ENCODE results near the gene MRPS15.

Gene MRPS15

GRCh38 chr1:36457691-36458090 lies 6.5 kb downstream of the MRPS15 start:
- DNase-seq (ENCODE audit: low read depth): no peak

DNA sequence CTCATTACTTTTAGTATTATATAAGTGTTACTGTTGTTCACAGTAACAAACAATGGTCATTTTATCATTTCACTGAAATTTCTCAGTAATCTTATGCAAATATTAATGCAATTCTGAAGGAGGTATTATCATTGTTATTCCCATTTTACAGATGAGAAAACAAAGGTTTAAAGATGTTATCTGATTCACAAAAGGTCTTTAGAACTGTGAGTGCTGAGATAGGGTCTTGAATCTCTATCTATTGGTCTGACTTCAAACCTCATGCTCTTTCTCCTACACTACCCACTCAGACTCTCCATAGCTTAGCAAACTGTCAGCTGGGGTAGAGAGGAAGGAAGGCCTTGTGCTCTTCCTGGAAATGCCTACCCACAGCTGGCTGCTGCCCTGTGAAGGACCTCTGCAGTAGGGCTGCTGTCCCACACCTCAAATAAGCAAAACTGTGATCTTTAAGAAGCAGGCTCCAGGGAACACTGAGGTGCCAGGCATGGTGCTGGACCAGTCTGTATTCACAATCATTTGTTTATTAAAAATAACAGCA lies 7.7 kb downstream of the MRPS15 start:
- DNase-seq (ENCODE audit: low read depth): no peak

GRCh38 chr1:36455386-36455785 lies 8.8 kb downstream of the MRPS15 start:
- no peak for DNase-seq (ENCODE audit: low read depth)

DNA sequence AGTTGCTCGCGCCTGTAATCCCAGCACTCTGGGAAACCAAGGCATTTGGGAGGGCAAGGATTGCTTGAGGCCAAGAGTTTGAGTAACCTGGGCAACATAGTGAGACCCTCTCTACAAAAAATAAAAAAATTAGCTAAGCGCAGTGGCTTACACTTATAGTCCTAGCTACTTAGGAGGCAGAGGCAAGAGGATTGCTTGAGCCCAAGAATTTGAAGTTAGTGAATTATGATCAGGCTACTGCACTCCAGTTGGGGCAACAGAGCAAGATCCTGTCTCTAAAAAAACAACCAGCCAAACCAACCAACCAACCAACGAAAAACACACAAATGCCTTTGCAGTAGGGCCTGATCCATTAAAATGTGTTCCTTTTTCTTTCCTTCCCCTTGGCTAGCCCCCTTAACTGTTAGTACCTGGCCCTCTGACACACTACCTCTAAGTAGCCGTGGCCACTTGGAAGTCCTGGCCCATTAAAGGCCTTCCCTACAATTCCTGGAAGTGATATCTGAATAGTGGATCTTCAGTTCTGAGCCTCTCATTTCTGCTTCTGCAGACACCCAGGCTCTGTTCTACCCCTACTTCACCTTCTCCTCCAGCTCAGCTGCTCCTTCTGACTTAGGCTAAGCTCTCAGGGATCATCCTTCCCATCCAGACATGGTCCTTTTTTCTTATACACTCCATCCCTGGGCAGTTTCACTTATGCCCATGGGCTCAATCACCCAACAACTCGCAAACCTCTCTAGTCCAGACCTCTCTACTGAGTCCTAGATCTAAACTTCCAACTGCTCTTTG lies 10.4 kb downstream of the MRPS15 start:
- no peak for DNase-seq (ENCODE audit: low read depth)

DNA sequence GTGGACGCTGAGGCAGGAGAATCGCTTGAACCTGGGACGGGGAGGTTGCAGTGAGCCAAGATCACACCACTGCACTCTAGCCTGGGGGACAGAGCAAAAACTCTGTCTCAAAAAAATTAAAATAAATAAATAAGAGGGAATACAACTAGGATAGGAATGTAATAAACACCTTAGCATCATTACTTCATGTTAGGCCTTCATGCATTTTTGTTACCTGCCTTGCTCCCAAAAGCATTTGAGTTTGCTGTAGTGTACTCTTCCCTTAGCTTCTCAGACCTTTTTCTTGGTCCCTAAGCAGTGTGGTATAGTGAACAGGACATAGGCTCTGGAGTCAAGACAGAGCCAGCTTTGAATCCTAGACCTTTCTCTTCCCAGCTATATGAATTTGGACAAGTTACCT lies 11.1 kb downstream of the MRPS15 start:
- no peak for DNase-seq (ENCODE audit: low read depth)

DNA sequence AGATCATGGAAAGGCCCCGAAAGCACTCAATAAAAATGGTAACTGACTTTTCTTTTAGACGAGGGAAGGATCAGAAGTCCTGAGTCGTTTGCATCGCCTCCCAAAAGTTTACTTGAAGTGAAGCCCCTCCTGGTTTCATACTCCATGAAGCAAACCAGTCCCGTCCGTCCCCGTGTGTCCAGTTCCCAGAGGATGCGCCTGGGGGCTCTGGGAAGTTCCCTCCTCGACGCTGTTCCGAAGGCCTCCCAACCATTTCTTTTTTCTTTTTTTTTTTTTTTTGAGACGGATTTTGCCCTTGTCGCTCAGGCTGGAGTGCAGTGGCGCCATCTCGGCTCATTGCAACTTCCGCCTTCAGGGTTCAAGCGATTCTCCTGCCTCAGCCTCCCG lies 13.3 kb downstream of the MRPS15 start:
- no peak for DNase-seq (ENCODE audit: low read depth)

DNA sequence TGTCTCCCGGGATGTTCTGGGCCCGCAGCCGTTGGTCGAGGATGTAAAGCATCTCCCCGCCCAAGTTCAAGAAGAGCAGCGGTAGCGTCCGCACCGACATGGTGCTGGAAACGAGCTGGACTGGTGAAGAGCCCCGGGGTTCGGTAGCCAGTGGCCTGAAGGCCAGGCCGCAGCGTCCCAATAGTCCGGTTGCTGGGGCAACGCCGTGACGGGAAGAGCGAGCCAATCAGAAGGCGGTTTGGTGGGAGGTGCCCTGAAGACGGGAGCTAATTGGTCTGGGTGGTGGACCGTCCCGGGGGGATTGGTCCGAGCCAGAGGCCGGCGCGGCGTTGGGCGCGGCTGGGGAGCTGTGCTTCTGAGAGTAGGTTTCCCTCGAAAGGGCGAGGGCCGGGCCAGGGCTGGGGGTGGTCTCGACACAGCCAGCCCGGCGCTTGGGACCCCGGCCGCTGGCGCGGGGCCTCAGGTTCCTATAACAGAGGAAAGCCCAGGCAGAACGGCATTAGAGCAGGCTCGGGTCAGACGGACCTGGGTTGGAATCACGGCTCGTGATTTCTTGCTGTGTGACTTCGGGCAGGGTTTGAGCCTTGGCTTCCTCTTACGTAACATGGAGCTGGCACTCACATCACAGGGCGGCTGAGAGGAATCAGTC lies 13.8 kb downstream of the MRPS15 start, which contains the start of gene OSCP1:
Gene OSCP1, minus strand, starts transcription at position 182 of the 649 bp plus-strand sequence. Its CDS starts 82 bp downstream, at position 100.
- peak; percentile 74 for DNase-seq (ENCODE audit: low read depth)

DNA sequence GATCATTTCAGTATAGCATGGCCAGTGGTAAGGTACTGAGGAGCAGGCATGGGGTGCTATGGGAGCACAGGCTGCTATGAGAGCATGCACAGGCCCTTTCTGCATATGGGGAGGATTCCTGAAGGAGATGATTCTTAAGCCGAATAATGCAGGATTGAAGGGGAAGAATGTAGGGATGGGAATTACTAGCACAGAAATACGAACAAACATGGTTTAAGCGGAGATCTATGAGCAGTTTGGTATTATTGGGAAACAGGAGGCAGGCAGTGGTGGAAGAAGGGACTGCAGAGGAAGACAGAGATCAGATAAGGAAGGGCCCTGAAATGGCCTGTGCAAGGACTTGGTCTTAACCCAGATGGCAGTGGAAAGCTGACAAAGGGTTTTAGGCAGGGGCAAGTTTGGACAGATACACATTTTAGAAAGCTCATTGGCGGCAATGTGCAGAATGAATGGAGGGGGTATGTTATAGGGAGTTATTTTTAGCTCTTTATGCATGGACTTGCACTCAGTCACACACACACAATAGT lies 15.6 kb downstream of the MRPS15 start:
- DNase-seq (ENCODE audit: low read depth): no peak

DNA sequence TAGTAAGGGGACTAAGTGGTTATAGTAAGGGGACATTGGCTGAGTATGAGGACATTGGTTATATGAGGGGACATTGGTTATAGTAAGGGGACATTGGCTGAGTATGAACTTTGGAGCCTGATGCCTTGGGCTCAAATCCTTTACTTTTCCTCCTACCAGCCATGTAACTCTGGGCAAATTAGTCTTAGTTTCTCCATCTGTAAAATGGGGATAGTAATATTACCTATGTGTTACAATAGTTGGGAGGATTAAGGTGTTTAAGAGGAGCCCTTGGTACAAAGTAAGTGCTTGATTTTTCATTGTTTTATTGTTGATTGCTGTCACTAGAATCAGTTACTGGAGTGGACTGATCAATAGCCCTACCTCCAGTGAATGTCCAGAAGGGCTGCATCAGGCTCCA lies 16.7 kb downstream of the MRPS15 start:
- DNase-seq (ENCODE audit: low read depth): no peak

DNA sequence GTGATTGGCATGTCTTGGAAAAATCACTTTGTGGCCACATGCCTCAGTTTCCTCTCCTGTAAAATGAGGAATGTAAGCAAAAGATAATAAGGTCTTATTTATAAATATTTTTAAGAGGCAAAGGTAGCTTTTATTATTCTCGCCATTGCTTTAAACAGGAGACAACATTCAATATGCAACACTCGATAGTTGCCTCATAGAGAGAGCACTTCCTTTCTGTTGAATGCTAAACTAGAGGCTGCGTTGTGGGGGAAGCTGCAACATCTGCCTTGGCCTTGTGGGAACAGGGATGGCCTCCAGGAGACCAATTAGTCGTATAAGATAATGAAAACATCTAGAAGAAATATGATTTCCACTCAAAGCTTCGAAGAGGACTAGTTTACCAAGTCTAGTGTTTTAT lies 17.4 kb downstream of the MRPS15 start:
- DNase-seq (ENCODE audit: low read depth): no peak

DNA sequence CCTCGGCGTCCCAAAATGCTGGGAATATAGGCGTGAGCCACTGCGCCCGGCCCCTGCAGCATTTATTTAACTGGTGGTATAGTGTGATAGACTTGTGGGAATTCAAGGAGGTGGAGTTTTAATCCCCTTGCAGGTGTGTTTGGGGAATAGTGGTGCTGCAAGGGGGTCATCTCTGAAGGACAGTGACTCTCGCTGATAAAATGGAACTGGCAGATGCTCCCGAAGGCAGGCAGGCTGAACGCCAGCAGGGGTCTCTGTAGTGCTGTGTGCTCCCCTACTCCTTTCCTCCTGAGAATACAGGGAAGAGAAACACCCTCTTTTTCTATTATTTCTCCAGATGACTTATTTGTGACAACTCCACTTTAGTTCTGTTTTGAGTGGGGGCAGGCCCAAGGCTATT lies 17.9 kb downstream of the MRPS15 start:
- no peak for DNase-seq (ENCODE audit: low read depth)

GRCh38 chr1:36443297-36443696 lies 20.9 kb downstream of the MRPS15 start:
- DNase-seq (ENCODE audit: low read depth): no peak

DNA sequence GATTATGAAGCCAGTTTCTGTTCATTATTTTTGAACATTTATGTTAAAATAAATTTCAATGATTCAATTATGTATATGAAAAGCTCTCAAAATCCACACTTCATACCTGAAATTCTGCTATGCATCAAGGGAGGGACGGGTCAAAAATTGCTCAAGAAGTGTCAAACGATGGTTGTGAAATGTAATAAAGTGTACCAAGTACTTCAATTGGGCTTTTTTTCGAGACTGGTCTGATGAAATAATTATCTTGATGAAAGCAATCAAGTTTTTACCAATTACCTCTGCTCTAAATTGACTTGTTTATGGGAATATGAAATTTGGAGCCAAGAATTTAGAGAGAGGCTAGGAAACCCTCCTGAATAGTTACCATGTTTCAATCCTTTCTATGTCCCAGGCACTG lies 21.8 kb downstream of the MRPS15 start:
- DNase-seq (ENCODE audit: low read depth): no peak

GRCh38 chr1:36440646-36441045 lies 23.5 kb downstream of the MRPS15 start:
- DNase-seq (ENCODE audit: low read depth): no peak

GRCh38 chr1:36440044-36440443 lies 24.1 kb downstream of the MRPS15 start:
- DNase-seq (ENCODE audit: low read depth): no peak

GRCh38 chr1:36438715-36439114 lies 25.5 kb downstream of the MRPS15 start:
- no peak for DNase-seq (ENCODE audit: low read depth)

- DNase-seq (ENCODE audit: low read depth): no peak
Measured at GRCh38 chr1:36436821-36437220, 27.4 kb downstream of the MRPS15 start.

DNA sequence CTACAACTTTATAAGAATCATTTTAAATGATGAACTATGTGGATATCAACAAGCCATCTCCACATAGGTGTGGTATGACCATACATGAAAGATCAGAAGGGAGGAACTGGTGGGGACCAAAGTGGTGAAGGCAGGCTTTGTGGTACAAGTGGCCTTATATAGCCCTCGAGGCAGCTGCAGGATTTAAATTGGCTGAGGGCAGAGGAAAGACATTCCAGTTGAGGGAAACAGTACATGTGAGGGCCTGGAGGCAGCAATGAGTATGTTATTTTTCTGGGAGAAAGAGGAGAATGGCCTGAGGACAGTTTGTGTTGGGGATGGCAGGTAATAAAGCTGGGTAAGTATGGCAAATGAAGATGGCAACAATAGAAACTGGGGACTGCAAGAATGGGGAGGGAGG lies 31.1 kb downstream of the MRPS15 start:
- no peak for DNase-seq (ENCODE audit: low read depth)

- DNase-seq (ENCODE audit: low read depth): no peak
Measured at GRCh38 chr1:36432616-36433015, 31.6 kb downstream of the MRPS15 start.

- no peak for DNase-seq (ENCODE audit: low read depth)
Measured at GRCh38 chr1:36425791-36426190, 38.4 kb downstream of the MRPS15 start.

DNA sequence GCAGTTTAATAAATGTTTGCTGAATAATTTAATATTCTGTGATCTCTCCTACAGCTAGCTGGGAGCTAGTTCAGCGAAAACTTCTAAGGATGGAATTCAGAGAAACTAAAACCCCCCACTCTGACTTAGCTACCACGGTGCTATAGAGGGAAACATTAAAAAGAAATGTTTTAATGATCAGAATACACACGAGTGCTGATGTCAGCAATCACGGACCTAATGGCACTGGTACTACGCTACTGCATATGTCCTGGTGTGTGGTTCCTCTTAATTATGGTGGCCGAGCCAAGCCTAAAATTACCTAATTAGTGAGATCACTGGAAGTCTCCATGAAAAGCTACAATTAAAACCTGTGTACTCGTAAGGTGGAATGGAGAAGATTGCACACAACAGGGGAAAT lies 42.5 kb downstream of the MRPS15 start:
- no peak for DNase-seq (ENCODE audit: low read depth)

GRCh38 chr1:36420836-36421317 lies 43.3 kb downstream of the MRPS15 start:
- peak; percentile 86 for DNase-seq (ENCODE audit: low read depth)

DNA sequence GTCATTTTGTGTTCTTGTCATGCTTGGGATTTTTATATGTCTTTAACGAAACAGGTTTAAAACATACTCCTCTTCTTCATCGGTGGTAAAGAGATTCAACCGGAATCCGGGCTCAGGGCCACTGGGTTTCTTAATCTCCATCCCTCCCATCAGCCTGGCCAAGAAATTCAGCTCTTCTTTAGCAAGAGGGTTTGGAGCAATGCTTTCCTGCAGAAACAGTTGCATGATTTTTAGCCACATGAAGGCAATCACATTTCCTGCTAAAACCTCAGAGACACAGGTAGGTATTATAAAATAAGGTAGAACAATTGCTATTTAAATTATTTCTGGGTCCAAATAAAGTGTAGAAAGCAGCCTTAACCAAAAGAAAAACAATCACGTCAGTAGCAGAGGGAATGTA lies 43.8 kb downstream of the MRPS15 start:
- no peak for DNase-seq (ENCODE audit: low read depth)

All from stimulated activated CD4-positive, alpha-beta T cell treated with anti-CD3 and anti-CD28 coated beads, Interleukin-2, amount 100 ng/mL, for 4 hours (primary cell).